Colonic mucosa (tissue), 4 donors: Measurements from ENCODE around the gene IL17RD. TPM values are rescaled to one million over a fixed set of nuclear protein-coding genes. Genes with fewer than 3 reads are reported as not detected.

Source experiments
- DNase-seq: peaks from one replicate; pipeline ENCODE4 v3.0.0-alpha.2; 2020
- H3K27ac ChIP-seq: fragments of 200-600 bp; one replicate; pipeline ENCODE4 v1.8.0; 2021
- H3K27me3 ChIP-seq: fragments of 200-600 bp; one replicate; pipeline ENCODE4 v1.8.0; 2021
- H3K36me3 ChIP-seq: fragments of 200-600 bp; one replicate; pipeline ENCODE4 v1.8.0; 2021
- H3K4me1 ChIP-seq: fragments of 200-600 bp; one replicate; pipeline ENCODE4 v1.8.0; 2021; ENCODE audit warnings: mild to moderate bottlenecking
- H3K4me3 ChIP-seq: fragments of 200-600 bp; one replicate; pipeline ENCODE4 v1.8.0; 2021
- H3K9ac ChIP-seq, 2 donors: one replicate each; pipeline ENCODE4 v1.7.0; 2013; ENCODE audit warnings: control low read depth in 2 of 2, low read depth in 2 of 2, low read length in 2 of 2
- H3K9me3 ChIP-seq: fragments of 200-600 bp; one replicate; pipeline ENCODE4 v1.8.0; 2021
- intact Hi-C: fragments of 100-400 bp; cut with DNase I; formaldehyde crosslinking; loops from one replicate; pipeline ENCODE4 v1.14.1; 2022
- total RNA-seq, 2 donors: library from RNA; stranded (reverse); fragmentation: NEBNext Ultra II Directional in 1 of 2; extraction: Animal tissue kit (Norgen Biotek cat#: 25700) in 1 of 2; gene quantifications; one replicate each; pipeline ENCODE4 v1.2.1, GENCODE V29; 2021
- TF ChIP-seq, protein P1 (sequence below): fragments of 200-600 bp; IDR thresholded peaks from one replicate; pipeline ENCODE4 v1.8.0; 2022; ENCODE audit warnings: antibody characterized with exemption, mild to moderate bottlenecking
- donor health status: healthy.
- donor health status: DM: no; HTN: no; CAD: no.
- donor health status: DM: no; HTN: no; CAD: no.

IL17RD gene
- 1 to 10 TPM; 2.0 to 5.6 TPM for total RNA-seq

DNA sequence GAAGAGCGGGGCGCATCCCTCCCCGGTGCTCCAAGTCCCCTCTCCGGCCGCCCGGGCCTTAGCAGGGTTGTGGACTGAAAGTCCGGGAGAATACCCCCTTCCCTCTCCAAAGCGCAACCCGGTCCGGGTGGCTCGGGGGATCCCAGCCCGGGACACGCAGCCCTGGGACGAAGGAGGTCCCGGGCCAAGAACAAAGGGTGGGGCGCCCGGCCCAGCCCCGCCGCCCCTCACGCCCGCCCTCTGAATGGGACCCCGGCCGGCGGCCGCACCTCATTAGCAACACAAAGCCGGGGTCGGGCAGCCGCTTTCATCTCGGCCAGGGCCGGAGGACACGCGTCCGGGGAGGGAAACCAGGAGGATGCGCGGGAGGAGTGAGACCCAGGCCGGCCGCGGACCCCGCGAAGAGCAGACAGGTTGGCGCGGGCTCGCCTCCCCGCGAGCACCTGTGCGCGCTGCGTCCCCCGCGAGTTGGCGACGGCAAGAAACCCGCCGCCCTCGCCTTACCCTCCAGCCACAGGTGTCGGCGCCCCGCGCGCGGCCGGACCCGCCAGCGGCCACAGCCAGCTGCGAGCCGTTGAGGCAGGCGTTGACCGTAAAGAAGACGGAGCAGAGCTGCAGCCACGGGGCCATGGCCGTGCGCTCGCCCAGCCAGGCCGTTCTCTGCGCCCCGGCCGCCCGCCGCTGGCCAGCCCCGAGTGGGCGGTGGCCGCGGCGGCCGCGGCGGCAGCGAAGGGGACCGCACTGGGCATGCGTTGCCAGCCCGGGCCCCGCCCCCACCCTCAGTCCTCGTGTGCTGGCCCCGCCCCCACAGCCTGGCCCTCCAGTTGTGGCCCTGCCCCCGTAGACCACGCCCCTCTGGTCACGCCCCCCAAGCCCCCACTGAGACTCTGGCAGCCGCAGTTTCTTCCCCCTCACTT is at the start of gene IL17RD:
Gene IL17RD, minus strand, starts transcription at position 697 of the 917 bp plus-strand sequence. Its CDS starts 67 bp downstream, at position 630.
- peak; percentile 81 for DNase-seq

GRCh38 chr3:57206423-57206822 is 41.3 kb upstream of the IL17RD start:
- H3K9ac ChIP-seq, result no peak overlapping the region
- TF ChIP-seq, protein P1, sequence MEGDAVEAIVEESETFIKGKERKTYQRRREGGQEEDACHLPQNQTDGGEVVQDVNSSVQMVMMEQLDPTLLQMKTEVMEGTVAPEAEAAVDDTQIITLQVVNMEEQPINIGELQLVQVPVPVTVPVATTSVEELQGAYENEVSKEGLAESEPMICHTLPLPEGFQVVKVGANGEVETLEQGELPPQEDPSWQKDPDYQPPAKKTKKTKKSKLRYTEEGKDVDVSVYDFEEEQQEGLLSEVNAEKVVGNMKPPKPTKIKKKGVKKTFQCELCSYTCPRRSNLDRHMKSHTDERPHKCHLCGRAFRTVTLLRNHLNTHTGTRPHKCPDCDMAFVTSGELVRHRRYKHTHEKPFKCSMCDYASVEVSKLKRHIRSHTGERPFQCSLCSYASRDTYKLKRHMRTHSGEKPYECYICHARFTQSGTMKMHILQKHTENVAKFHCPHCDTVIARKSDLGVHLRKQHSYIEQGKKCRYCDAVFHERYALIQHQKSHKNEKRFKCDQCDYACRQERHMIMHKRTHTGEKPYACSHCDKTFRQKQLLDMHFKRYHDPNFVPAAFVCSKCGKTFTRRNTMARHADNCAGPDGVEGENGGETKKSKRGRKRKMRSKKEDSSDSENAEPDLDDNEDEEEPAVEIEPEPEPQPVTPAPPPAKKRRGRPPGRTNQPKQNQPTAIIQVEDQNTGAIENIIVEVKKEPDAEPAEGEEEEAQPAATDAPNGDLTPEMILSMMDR, result no peak
- no peak overlapping the region for H3K27ac ChIP-seq
- no peaks in the 10 kb centered on the region for H3K4me1 ChIP-seq
- H3K36me3 ChIP-seq, result no peaks in the 10 kb centered on the region
- DNase-seq, result no peak
- no peaks in the 10 kb centered on the region for H3K9me3 ChIP-seq
- intact Hi-C loops, result no loop called here
- no peaks in the 10 kb centered on the region for H3K27me3 ChIP-seq
- no peak overlapping the region for H3K4me3 ChIP-seq

More for the DNA sequence above, at the start of gene IL17RD:
- Histone ChIP-seq H3K9me3 (no peaks in the 10 kb centered on the region), H3K4me1 (peaks cover 7% of the 10 kb centered on the region), H3K36me3 (no peaks in the 10 kb centered on the region), H3K27me3 (peaks cover 7% of the 10 kb centered on the region), H3K27ac (no peak within 1 kb of the TSS), H3K4me3 (peak within 1 kb of the TSS; percentile 80), H3K9ac (peak within 1 kb of the TSS in 1 of 2 donors; percentile 54)
- intact Hi-C loops, result loop anchor here (5.0 kb wide), 1 partner anchor 62 kb away; the partner anchor contains the start of gene APPL1
- TF ChIP-seq, protein P1, result no peak

DNA sequence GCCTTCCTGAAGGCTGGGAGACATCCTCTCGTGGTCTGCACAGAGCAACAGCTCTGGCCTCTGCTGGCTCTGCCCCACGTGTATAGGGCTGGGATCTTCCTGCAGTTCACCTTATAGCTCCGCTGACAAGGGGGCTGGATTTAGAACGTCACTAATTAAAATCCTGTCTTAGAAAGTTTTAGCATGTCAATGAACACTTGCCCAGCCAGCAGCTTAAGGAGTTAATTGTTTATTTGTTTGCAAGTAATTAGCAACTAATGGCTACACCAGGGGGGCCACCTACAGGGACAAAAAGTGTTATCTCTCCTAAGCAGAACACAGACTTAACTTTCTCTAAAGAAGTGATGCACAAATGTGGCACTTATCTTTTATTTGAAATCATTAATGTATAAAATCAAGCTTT is 34.7 kb upstream of the IL17RD start, which contains the start of gene HESX1:
Gene HESX1, minus strand, starts transcription at position 84 of the 403 bp plus-strand sequence. Its CDS starts 60 bp downstream, at position 24.
- no peaks in the 10 kb centered on the region for H3K36me3 ChIP-seq
- intact Hi-C loops, result no loop called here
- H3K4me1 ChIP-seq, result no peaks in the 10 kb centered on the region
- H3K27ac ChIP-seq, result no peak within 1 kb of the TSS
- TF ChIP-seq, protein P1, result no peak
- DNase-seq, result no peak
- no peak within 1 kb of the TSS for H3K4me3 ChIP-seq
- H3K27me3 ChIP-seq, result no peaks in the 10 kb centered on the region
- H3K9ac ChIP-seq, result no peak within 1 kb of the TSS
- H3K9me3 ChIP-seq, result no peaks in the 10 kb centered on the region

DNA sequence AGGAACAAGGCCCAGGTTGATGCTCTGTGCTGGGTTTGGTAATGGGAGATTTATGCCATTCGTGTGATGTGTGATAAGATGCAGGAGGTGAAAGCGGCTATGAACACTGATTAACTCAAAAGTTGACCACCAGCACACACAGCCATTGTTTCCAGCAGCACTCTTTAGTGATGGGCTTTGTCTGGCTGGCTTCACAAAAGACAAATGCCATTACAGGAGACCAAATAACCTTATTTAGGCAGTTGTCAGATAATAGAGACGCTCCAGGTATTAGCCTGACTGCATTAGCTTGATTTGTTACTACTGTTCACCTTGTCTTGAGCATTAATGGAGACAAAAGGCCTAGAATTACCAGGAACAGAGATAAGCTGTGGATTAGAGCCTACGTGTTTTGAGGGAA is 29.5 kb upstream of the IL17RD start:
- Histone ChIP-seq H3K9ac (no peak overlapping the region), H3K27me3 (no peaks in the 10 kb centered on the region), H3K4me1 (no peaks in the 10 kb centered on the region), H3K4me3 (no peak overlapping the region), H3K27ac (no peak overlapping the region), H3K36me3 (no peaks in the 10 kb centered on the region), H3K9me3 (no peaks in the 10 kb centered on the region)
- no peak for DNase-seq
- intact Hi-C loops, result no loop called here
- TF ChIP-seq, protein P1, result no peak

- DNase-seq, result no peak
- intact Hi-C loops, result no loop called here
- TF ChIP-seq, protein P1, result no peak
- H3K36me3 ChIP-seq, result no peaks in the 10 kb centered on the region
- H3K9me3 ChIP-seq, result no peaks in the 10 kb centered on the region
- H3K4me1 ChIP-seq, result no peaks in the 10 kb centered on the region
- H3K4me3 ChIP-seq, result no peak overlapping the region
- H3K27me3 ChIP-seq, result no peaks in the 10 kb centered on the region
- no peak overlapping the region for H3K9ac ChIP-seq
- H3K27ac ChIP-seq, result no peak overlapping the region
These were observed 26.9 kb upstream of the IL17RD start for GRCh38 chr3:57192028-57192427.
